COLO668 (cell line): Measurements from ENCODE around the gene LPCAT3.
A peak's percentile ranks its signal among the peaks of the same experiment; 100 is the strongest.

Experiments used
- DNase-seq: peaks from one replicate; lab custom pipeline; 2025; ENCODE audit not compliant: unreplicated experiment; lab: John Stamatoyannopoulos, UW

Gene LPCAT3

GRCh38 chr12:6941267-6941666 is 77.0 kb downstream of the LPCAT3 start:
- no peak for DNase-seq

GRCh38 chr12:6939191-6939540 is 79.1 kb downstream of the LPCAT3 start:
- DNase-seq: no peak

- no peak for DNase-seq
Measured at GRCh38 chr12:6938353-6939190, 79.7 kb downstream of the LPCAT3 start.

GRCh38 chr12:6937481-6938352 is 80.6 kb downstream of the LPCAT3 start:
- DNase-seq: peak; percentile 93

GRCh38 chr12:6936636-6937480 is 81.4 kb downstream of the LPCAT3 start:
- peak; percentile 49 for DNase-seq

- no peak for DNase-seq
Measured at GRCh38 chr12:6936194-6936635, 82.1 kb downstream of the LPCAT3 start.

- DNase-seq: no peak
Measured at GRCh38 chr12:6935371-6936193, 82.7 kb downstream of the LPCAT3 start.

GRCh38 chr12:6934110-6934509 is 84.2 kb downstream of the LPCAT3 start:
- DNase-seq: no peak

GRCh38 chr12:6932766-6933165 is 85.5 kb downstream of the LPCAT3 start:
- no peak for DNase-seq

- no peak for DNase-seq
Measured at GRCh38 chr12:6929466-6930452, 88.5 kb downstream of the LPCAT3 start.

- no peak for DNase-seq
Measured at GRCh38 chr12:6928703-6929407, 89.4 kb downstream of the LPCAT3 start.

GRCh38 chr12:6928022-6928702 is 90.1 kb downstream of the LPCAT3 start:
- DNase-seq: peak; percentile 23

- DNase-seq: peak; percentile 45
Measured at GRCh38 chr12:6927379-6928021, 90.8 kb downstream of the LPCAT3 start, which contains the start of gene ATN1. Gene ATN1, plus strand, starts transcription at chr12:6927959. Its CDS starts 6,043 bp downstream, at chr12:6934002.
